DMS 273 (cell line): ENCODE data around the gene SMOC1.

ENCODE experiments used
- DNase-seq: peaks from one replicate; lab custom pipeline; 2025; ENCODE audit not compliant: unreplicated experiment; lab: John Stamatoyannopoulos, UW

SMOC1 gene

GRCh38 chr14:70077720-70078119 lies 198.5 kb downstream of the SMOC1 start:
- peak; percentile 28 for DNase-seq

GRCh38 chr14:70078329-70078728 lies 199.1 kb downstream of the SMOC1 start:
- DNase-seq, result no peak

- DNase-seq, result no peak
Measured at GRCh38 chr14:70080076-70080475, 200.9 kb downstream of the SMOC1 start.
